ENCODE measurements around the gene POU4F2. TPM values are rescaled to one million over a fixed set of nuclear protein-coding genes. Genes with fewer than 3 reads are reported as not detected.

POU4F2 gene
- total RNA-seq, 4 donors from 2014 or later, result not detected

DNA sequence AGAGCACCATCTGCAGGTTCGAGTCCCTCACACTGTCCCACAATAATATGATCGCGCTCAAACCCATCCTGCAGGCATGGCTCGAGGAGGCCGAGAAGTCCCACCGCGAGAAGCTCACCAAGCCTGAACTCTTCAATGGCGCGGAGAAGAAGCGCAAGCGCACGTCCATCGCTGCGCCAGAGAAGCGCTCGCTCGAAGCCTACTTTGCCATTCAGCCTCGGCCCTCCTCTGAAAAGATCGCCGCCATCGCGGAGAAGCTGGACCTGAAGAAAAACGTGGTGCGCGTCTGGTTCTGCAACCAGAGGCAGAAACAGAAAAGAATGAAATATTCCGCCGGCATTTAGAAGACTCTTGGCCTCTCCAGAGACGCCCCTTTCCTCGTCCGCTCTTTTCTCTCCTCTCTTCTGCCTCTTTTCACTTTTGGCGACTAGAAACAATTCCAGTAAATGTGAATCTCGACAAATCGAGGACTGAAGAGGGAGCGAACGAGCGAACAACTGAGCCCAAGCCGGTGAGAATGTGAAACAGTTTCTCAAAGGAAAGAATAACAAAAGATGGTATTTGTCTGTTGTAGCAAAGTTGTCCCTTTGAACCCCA is 1.9 kb downstream of the POU4F2 start:
- Histone ChIP-seq H3K4me3 (replicated peaks in 1 of 3) (no peak overlapping the region), H3K36me3 (no peaks in the 10 kb centered on the region), H3K27ac (no peak overlapping the region), H3K9me3 (no peaks in the 10 kb centered on the region), H3K4me1 (peaks cover 7 to 16% of the 10 kb centered on the region in 2 donors), H3K27me3 (peaks cover 22% of the 10 kb centered on the region)
- TF ChIP-seq, protein P1, sequence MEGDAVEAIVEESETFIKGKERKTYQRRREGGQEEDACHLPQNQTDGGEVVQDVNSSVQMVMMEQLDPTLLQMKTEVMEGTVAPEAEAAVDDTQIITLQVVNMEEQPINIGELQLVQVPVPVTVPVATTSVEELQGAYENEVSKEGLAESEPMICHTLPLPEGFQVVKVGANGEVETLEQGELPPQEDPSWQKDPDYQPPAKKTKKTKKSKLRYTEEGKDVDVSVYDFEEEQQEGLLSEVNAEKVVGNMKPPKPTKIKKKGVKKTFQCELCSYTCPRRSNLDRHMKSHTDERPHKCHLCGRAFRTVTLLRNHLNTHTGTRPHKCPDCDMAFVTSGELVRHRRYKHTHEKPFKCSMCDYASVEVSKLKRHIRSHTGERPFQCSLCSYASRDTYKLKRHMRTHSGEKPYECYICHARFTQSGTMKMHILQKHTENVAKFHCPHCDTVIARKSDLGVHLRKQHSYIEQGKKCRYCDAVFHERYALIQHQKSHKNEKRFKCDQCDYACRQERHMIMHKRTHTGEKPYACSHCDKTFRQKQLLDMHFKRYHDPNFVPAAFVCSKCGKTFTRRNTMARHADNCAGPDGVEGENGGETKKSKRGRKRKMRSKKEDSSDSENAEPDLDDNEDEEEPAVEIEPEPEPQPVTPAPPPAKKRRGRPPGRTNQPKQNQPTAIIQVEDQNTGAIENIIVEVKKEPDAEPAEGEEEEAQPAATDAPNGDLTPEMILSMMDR (IDR thresholded peaks at IDR 0.05), result no peak
- no peak for TF ChIP-seq POLR2A (IDR thresholded peaks at IDR 0.05)
- DNase-seq, result no peak
- WGBS, 2 donors, result 2 to 4% methylated on average over 29 to 37 of the region's 37 CpGs
- intact Hi-C loops (cut with DNase I), result no loop called here

GRCh38 chr4:146641762-146642161 is 3.1 kb downstream of the POU4F2 start:
- no peak for TF ChIP-seq POLR2A (IDR thresholded peaks at IDR 0.05)
- TF ChIP-seq, protein P1 (IDR thresholded peaks at IDR 0.05), result no peak
- Histone ChIP-seq H3K4me1 (peaks cover 7 to 16% of the 10 kb centered on the region in 2 donors), H3K27me3 (peaks cover 22% of the 10 kb centered on the region), H3K36me3 (no peaks in the 10 kb centered on the region), H3K4me3 (replicated peaks in 1 of 3) (no peak overlapping the region), H3K9me3 (no peaks in the 10 kb centered on the region), H3K27ac (no peak overlapping the region)
- intact Hi-C loops (cut with DNase I), result no loop called here
- DNase-seq, result no peak
- WGBS, 2 donors, result 6 to 11% methylated on average over 3 of the region's 3 CpGs

DNA sequence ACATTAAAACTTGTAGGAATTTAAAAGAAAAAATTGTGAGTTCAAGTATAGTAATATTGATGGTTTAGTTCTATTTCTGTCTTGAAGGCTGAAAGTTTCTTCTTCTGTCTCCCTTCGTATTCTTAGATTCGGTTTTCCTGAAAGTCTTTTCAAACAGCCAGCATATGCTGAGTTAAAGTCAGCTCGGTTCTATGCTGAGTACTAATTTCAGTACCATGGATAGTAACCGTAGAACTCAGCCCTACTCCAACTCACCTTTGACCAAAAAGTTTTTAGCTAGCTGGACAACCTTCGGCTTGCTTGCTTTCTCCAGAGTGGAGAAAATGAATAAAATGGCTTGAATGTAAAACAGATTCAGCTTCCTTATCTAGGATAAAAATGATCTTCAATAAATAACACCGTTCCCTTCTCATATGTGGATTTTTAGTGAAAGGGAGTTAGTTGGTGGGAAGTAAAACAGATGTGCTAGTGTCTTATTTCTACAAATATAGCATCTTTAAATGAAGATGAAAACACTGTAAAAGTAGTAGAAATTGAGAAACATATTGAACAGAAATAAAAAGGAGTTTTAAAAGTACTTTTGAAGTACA is 5.2 kb downstream of the POU4F2 start:
- H3K27me3 ChIP-seq, result peaks cover 16% of the 10 kb centered on the region
- no peaks in the 10 kb centered on the region for H3K36me3 ChIP-seq
- TF ChIP-seq, protein P1 (IDR thresholded peaks at IDR 0.05), result no peak
- no peak for TF ChIP-seq POLR2A (IDR thresholded peaks at IDR 0.05)
- no peak overlapping the region for H3K4me3 ChIP-seq (replicated peaks in 1 of 3)
- no peak for DNase-seq
- H3K9me3 ChIP-seq, result no peaks in the 10 kb centered on the region
- peaks cover 3 to 6% of the 10 kb centered on the region in 2 donors for H3K4me1 ChIP-seq
- intact Hi-C loops (cut with DNase I), result no loop called here
- H3K27ac ChIP-seq, result no peak overlapping the region
- whole genome bisulfite sequencing, 2 donors, result 7 to 9% methylated on average over 6 of the region's 6 CpGs

DNA sequence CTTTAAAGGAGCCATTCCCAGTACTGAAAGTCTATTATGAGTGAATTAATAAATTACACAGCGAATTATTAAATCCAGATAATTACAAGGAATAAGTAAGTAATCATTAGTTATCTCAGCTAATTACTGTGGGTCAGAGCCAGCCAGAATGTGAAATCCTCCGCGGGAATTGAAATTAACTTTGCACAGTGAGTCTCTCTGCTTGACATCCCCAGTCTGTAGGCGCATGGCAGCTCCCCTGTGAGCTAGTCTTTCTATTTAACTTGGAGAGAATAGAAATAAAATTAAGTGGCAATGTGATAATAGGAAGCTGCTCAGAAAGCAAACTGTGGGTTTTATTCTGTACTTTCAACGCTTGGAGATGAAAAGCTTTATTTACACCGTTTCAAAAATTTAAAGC is 7.2 kb downstream of the POU4F2 start:
- Histone ChIP-seq H3K4me3 (replicated peaks in 1 of 3) (no peak overlapping the region), H3K27ac (no peak overlapping the region), H3K27me3 (peaks cover 3% of the 10 kb centered on the region), H3K9me3 (no peaks in the 10 kb centered on the region), H3K36me3 (no peaks in the 10 kb centered on the region), H3K4me1 (no peaks in the 10 kb centered on the region)
- TF ChIP-seq, protein P1 (IDR thresholded peaks at IDR 0.05), result no peak
- TF ChIP-seq POLR2A (IDR thresholded peaks at IDR 0.05), result no peak
- 3% methylated on average over 6 of the region's 6 CpGs for WGBS, 2 donors
- no peak for DNase-seq
- intact Hi-C loops (cut with DNase I), result no loop called here

DNA sequence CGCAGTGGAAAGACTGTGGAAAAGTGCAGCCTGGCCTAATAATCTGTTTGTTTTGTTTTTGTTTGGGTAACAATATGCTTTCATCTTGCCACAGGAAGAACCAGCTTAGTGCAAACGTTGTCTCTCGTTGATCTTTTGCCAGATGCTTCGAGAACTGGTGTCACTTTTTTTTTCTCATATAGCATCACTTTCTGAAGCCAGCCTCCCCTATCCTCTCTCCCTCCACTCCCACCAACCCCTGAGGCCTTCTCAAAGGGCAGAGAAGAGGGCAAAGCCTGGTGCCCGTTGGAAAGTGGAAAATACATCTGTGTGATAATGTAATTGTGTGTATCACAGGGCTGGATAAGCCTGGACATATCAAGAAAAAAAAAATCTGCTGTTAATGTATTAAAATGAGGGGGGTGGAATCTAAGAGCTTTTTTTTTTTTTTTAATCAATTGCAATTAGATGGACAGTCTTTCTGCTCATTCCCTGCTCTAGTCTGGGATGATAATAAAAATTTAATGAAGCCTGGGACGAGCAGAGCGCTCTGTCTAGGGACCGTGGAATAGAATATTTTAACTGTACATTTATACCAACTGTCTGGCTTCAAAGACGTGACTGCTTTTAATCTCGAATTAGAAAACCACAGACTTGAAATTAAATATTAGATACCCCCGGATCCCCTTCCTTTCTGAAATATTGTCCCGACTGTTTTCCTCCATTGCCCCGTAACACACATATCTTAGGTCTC is 8.1 kb downstream of the POU4F2 start:
- DNase-seq, result no peak
- no peaks in the 10 kb centered on the region for H3K36me3 ChIP-seq
- TF ChIP-seq, protein P1 (IDR thresholded peaks at IDR 0.05), result no peak
- TF ChIP-seq POLR2A (IDR thresholded peaks at IDR 0.05), result no peak
- H3K9me3 ChIP-seq, result no peaks in the 10 kb centered on the region
- 4 to 6% methylated on average over 13 of the region's 13 CpGs for WGBS, 2 donors
- H3K4me1 ChIP-seq, result no peaks in the 10 kb centered on the region
- H3K27ac ChIP-seq, result no peak overlapping the region
- intact Hi-C loops (cut with DNase I), result no loop called here
- H3K27me3 ChIP-seq, result peaks cover 3% of the 10 kb centered on the region
- no peak overlapping the region for H3K4me3 ChIP-seq (replicated peaks in 1 of 3)
